Measurements from ENCODE around the gene MINK1. TPM values are rescaled to one million over a fixed set of nuclear protein-coding genes. Genes with fewer than 3 reads are reported as not detected.

MINK1 gene
- total and polyA plus RNA-seq, 2 of the 13 experiments (the other 11 are each of a cell fraction or from before 2014, with no cell fraction given): 17.2 to 63.9 TPM

- no peak for TF ChIP-seq ZBTB40 (IDR thresholded peaks at IDR 0.05)
- no peak for TF ChIP-seq ZBTB40 (CRISPR knock-in tag; IDR thresholded peaks at IDR 0.05)
- peak; percentile 93 for TF ChIP-seq CEBPB (IDR thresholded peaks at IDR 0.05; ENCODE audit: borderline replicate concordance, low read depth, low read length)
- no peak for TF ChIP-seq PRDM10 (CRISPR knock-in tag; IDR thresholded peaks at IDR 0.05; ENCODE audit: low read depth)
- TF ChIP-seq ZNF121 (CRISPR knock-in tag; IDR thresholded peaks at IDR 0.05): peak; percentile 98
- no peak for TF ChIP-seq PCBP1 (IDR thresholded peaks at IDR 0.05; ENCODE audit: borderline replicate concordance, low read depth, low read length)
- TF ChIP-seq TARDBP (CRISPR knock-in tag; IDR thresholded peaks at IDR 0.05): 0 out of 2 replicates have a peak, but pooled peaks have one; percentile 32
- TF ChIP-seq THAP9 (CRISPR knock-in tag; IDR thresholded peaks at IDR 0.05; ENCODE audit: borderline replicate concordance): no peak
- no peak for TF ChIP-seq SATB2 (CRISPR knock-in tag; IDR thresholded peaks at IDR 0.05)
- no peak for TF ChIP-seq ASH2L (IDR thresholded peaks at IDR 0.05; ENCODE audit: insufficient read length, low read depth, low read length)
Measured at GRCh38 chr17:4920351-4921048, 87.4 kb downstream of the MINK1 start (continued).
